Central memory CD8-positive, alpha-beta T cell (primary cell): ENCODE results near the gene CDK5RAP2.
A peak's percentile ranks its signal among the peaks of the same experiment; 100 is the strongest.
"Not testable (repeated sequence)": the region's sequence is repeated elsewhere in the genome, so short reads cannot be mapped to it uniquely, and the experiment has no call there.

ENCODE experiments used
- ATAC-seq: fragments of 150-1000 bp; cut with Tn5 transposase; replicated peaks from 2 replicates; pipeline ENCODE4 v1.10.0; 2022; ENCODE audit warnings: mild to moderate bottlenecking, moderate FRiP score, moderate number of reproducible peaks; ENCODE audit not compliant: poor library complexity, severe bottlenecking; ENCODE audit errors: extremely low read depth
- DNase-seq, 2 donors: peaks; one replicate each; pipeline ENCODE4 v3.0.0; 2021; ENCODE audit warnings: low spot score in 2 of 2
- H3K27ac Mint-ChIP-seq: one replicate; pipeline ENCODE4 v1.8.0; 2022; ENCODE audit warnings: low read depth, mild to moderate bottlenecking, moderate library complexity, mixed read lengths
- H3K27me3 Mint-ChIP-seq: one replicate; pipeline ENCODE4 v1.8.0; 2022; ENCODE audit warnings: mixed read lengths
- H3K36me3 Mint-ChIP-seq: one replicate; pipeline ENCODE4 v1.8.0; 2022; ENCODE audit warnings: mild to moderate bottlenecking, moderate library complexity, mixed read lengths; ENCODE audit not compliant: insufficient read depth
- H3K4me1 Mint-ChIP-seq: one replicate; pipeline ENCODE4 v1.8.0; 2022; ENCODE audit warnings: mixed read lengths
- H3K4me3 Mint-ChIP-seq: one replicate; pipeline ENCODE4 v1.8.0; 2022; ENCODE audit warnings: mild to moderate bottlenecking, moderate library complexity, mixed read lengths
- H3K9me3 Mint-ChIP-seq: one replicate; pipeline ENCODE4 v1.8.0; 2022; ENCODE audit warnings: mixed read lengths

The CDK5RAP2 gene

DNA sequence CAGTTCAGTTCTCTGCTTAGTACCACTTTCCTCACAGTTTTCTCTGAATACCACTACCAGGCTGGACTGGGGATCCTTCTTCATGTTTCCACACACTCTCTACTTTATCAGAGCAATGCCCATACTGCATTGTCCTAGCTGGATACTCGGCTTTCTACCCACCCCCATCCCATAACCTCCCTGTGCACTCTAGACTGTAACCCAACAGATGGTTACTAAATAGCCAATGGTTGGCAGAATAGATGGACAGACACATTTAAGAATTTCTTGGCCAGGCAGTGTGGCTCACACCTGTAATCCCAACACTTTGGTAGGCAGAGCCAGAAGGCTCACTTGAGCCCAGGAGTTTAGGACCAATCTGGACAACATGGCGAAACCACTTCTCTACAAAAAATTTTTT is 22.8 kb downstream of the CDK5RAP2 start:
- Mint-ChIP-seq H3K4me1 (peaks cover 4% of the 10 kb centered on the region), H3K27ac (no peak overlapping the region), H3K36me3 (peaks cover 39% of the 10 kb centered on the region), H3K4me3 (no peak overlapping the region), H3K9me3 (no peaks in the 10 kb centered on the region), H3K27me3 (no peaks in the 10 kb centered on the region)
- no peak for DNase-seq
- ATAC-seq = no peak

DNA sequence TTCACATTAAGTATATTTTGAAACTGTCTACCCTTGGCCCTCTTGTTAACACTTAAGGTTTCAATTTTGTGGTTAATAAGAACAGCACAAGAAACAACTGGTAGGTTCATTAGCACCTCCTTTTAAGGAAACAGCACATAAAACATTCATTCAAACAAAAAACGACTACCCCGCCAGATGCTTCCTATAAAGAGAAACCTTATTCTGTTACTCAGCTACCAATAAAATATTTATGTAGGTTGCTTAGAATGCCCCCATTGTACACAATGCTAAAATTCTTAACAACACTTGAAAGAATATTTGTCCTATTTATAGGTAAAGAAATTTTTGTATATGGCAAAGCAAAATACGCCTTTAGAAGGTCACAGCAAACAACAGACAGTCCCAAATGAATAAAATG is 23.2 kb downstream of the CDK5RAP2 start:
- DNase-seq = no peak
- H3K4me3 Mint-ChIP-seq = no peak overlapping the region
- H3K4me1 Mint-ChIP-seq = no peaks in the 10 kb centered on the region
- no peaks in the 10 kb centered on the region for H3K9me3 Mint-ChIP-seq
- peaks cover 39% of the 10 kb centered on the region for H3K36me3 Mint-ChIP-seq
- no peak overlapping the region for H3K27ac Mint-ChIP-seq
- H3K27me3 Mint-ChIP-seq = no peaks in the 10 kb centered on the region
- no peak for ATAC-seq

DNA sequence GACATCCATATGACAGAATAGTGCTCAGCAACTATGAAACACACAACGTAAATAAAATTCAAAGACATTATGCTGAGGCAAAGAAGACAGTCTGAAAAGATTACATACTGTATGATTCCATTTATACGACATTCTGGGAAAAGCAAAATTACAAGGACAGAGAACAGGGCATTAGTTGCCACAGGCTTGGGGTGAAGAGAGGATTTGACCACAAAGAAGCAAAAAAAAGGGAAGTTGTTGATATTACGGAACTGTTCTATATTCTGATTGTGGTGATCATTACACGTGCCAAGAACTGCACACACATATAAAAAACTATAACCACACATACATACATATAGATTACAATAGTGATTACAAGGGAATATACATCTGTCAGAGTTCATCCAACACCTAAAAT is 24.1 kb downstream of the CDK5RAP2 start:
- peaks cover 41% of the 10 kb centered on the region for H3K36me3 Mint-ChIP-seq

DNA sequence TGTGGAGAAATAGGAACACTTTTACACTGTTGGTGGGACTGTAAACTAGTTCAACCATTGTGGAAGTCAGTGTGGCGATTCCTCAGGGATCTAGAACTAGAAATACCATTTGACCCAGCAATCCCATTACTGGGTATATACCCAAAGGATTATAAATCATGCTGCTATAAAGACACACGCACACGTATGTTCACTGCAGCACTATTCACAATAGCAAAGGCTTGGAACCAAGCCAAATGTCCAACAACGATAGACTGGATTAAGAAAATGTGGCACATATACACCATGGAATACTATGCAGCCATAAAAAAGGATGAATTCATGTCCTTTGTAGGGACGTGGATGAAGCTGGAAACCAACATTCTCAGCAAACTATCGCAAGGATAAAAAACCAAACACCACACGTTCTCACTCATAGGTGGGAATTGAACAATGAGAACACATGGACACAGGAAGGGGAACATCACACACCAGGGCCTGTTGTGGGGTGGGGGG is 27.7 kb downstream of the CDK5RAP2 start:
- not testable (repeated sequence) for H3K27me3 Mint-ChIP-seq, H3K4me3 Mint-ChIP-seq, H3K4me1 Mint-ChIP-seq, H3K27ac Mint-ChIP-seq, DNase-seq, ATAC-seq, H3K9me3 Mint-ChIP-seq
- peaks cover 41% of the 10 kb centered on the region for H3K36me3 Mint-ChIP-seq

More for the DNA sequence above, 24.1 kb downstream of the CDK5RAP2 start:
- no peaks in the 10 kb centered on the region for H3K9me3 Mint-ChIP-seq
- DNase-seq (no peak), ATAC-seq (no peak)
- H3K27me3 Mint-ChIP-seq = no peaks in the 10 kb centered on the region
- H3K4me3 Mint-ChIP-seq = no peak overlapping the region
- H3K4me1 Mint-ChIP-seq = peaks cover 8% of the 10 kb centered on the region
- H3K27ac Mint-ChIP-seq = no peak overlapping the region

DNA sequence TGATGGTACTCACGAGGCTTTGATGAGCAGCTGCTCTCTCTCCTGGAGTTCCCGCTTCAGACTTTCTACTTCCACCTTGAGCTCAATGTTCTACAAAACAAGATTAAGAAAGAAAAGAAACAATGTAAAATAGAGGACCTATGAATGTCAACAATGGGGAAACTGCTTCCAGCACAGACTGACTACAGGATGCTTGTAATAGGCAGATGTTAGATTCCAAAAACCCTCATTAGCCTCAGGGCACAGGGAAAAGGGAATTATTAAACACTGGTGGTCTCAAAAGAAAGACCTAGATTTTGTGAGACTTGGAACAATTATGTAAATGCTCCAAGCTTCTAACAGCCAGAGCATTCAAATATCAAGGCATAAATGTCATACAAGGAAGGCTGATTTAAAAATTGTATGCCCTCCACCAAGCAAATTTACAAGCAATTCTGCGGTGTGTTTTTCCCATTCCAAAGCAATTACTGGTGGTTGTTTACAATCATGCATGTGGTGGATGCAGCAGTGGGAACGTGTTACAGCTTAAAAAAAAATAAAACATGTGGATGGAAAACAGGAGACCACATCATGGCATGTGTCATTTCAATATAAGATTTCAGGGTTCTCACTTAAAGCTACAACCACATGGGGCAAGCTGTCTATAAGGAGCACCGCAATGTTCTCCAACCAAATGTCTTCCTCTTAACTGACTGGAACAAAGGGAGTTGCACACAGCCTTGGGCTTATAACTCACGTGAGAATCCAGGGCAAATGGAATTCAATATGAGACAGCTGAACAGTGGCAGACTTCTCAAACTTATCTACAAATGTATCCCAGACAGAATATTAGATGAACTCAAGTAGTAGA is 34.0 kb downstream of the CDK5RAP2 start:
- no peaks in the 10 kb centered on the region for H3K27me3 Mint-ChIP-seq
- no peak for ATAC-seq
- H3K27ac Mint-ChIP-seq = no peak overlapping the region
- no peaks in the 10 kb centered on the region for H3K9me3 Mint-ChIP-seq
- H3K4me1 Mint-ChIP-seq = peaks cover under 1% of the 10 kb centered on the region
- DNase-seq = no peak
- no peak overlapping the region for H3K4me3 Mint-ChIP-seq
- H3K36me3 Mint-ChIP-seq = peaks cover 59% of the 10 kb centered on the region

DNA sequence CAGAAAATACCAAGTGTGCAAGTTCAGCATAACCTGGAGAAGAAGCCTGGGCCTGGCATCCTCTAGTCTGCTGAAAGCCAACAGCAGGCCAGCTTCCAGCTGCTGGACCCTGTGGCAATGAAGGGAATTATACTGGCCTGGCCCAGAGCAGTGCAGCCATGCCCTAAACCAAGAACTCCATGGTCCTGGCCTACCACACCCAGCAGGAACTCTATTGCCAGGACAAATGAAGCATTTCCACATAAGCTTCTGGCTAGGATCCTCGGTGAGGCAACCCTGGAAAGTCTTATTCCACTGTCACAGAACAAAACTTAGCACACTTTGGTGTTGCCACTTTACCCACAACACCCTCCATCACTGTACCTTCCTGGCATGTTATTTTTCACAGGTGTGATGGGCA is 35.5 kb downstream of the CDK5RAP2 start:
- Mint-ChIP-seq H3K4me1 (no peaks in the 10 kb centered on the region), H3K9me3 (no peaks in the 10 kb centered on the region), H3K27me3 (no peaks in the 10 kb centered on the region), H3K4me3 (no peak overlapping the region), H3K27ac (no peak overlapping the region), H3K36me3 (peaks cover 56% of the 10 kb centered on the region)
- DNase-seq (no peak), ATAC-seq (no peak)

DNA sequence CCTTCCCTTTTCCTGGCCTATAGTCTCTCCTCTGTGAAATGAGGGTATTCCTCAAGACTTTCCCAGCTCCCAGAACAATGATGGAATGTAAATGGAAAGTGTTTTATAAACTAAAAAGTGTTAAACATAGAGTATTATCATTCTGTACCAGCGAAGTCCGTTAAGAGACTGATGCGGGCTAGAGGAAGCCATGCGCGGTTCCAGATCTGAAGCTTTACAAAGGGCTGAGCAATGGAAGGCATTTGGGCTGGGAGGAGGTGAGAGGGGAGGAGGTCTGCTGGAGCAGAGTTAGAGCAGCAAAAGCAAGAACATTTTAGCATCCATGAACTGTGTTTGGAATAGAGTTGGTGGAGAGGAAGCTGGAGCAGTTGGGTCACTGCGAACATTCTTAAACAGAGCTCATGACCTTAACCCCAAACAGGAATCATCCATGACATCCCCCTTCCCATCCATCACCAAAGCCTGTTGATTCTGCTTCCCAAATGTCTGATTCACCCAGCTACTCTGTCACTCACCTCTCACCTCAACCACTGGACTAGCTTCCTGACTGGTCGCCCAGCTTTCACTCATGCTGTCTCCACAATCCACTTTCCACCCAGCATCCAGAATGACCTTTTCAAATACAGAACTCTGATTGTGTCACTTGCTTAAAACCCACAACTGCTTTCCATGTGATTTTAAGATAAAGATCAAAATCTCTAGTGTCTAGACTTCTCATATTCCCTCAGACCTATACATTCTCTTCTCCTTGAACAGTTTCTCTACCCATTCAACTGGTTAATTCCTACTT is 37.1 kb downstream of the CDK5RAP2 start:
- H3K27me3 Mint-ChIP-seq = no peaks in the 10 kb centered on the region
- H3K4me3 Mint-ChIP-seq = no peak overlapping the region
- peak overlapping the region; percentile 44 for H3K27ac Mint-ChIP-seq
- H3K9me3 Mint-ChIP-seq = no peaks in the 10 kb centered on the region
- no peaks in the 10 kb centered on the region for H3K4me1 Mint-ChIP-seq
- no peak for ATAC-seq
- H3K36me3 Mint-ChIP-seq = peaks cover 64% of the 10 kb centered on the region
- no peak for DNase-seq

DNA sequence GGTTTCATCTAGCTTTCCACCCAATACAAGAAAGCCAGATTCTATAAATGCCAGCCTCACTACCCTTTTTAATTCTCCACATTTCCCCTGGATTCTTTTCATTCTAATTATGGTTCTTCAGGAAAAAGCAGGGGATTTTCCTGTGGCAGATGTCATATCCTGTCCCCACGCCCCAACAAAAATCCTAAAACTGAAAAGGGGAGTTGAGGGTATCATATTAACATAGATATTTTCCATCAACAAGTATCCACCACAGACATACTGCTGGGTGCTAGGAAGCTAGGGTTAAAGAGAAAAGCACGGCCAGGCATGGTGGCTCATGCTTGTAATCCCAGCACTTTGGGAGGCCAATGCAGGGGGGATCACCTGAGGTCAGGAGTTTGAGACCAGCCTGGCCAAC is 38.0 kb downstream of the CDK5RAP2 start:
- H3K4me1 Mint-ChIP-seq = peaks cover 5% of the 10 kb centered on the region
- peaks cover 59% of the 10 kb centered on the region for H3K36me3 Mint-ChIP-seq
- H3K27me3 Mint-ChIP-seq = no peaks in the 10 kb centered on the region
- no peak overlapping the region for H3K4me3 Mint-ChIP-seq
- H3K9me3 Mint-ChIP-seq = no peaks in the 10 kb centered on the region
- no peak for ATAC-seq
- peak overlapping the region; percentile 44 for H3K27ac Mint-ChIP-seq
- no peak for DNase-seq

DNA sequence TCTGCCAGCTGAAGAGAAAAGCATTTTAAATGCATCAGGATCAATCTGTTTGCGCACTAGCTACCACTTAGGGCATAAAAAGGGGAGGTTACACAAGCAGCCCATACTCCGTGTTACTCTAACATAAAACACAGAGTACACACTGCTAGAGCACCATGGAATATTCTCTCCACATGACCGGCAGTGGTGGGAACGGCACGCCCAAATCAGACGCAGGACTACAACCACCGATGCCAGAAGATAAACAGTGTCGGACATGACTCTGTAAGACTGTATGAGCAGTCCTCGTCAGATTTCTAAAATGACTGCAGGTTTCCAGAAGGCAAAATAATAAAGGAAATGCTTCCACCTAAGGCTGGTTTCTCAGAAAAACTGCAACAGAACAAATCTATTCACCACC is 40.0 kb downstream of the CDK5RAP2 start:
- no peak for ATAC-seq
- H3K4me1 Mint-ChIP-seq = peaks cover 5% of the 10 kb centered on the region
- no peak overlapping the region for H3K4me3 Mint-ChIP-seq
- no peaks in the 10 kb centered on the region for H3K9me3 Mint-ChIP-seq
- no peak overlapping the region for H3K27ac Mint-ChIP-seq
- H3K36me3 Mint-ChIP-seq = peaks cover 60% of the 10 kb centered on the region
- DNase-seq = no peak
- H3K27me3 Mint-ChIP-seq = no peaks in the 10 kb centered on the region

DNA sequence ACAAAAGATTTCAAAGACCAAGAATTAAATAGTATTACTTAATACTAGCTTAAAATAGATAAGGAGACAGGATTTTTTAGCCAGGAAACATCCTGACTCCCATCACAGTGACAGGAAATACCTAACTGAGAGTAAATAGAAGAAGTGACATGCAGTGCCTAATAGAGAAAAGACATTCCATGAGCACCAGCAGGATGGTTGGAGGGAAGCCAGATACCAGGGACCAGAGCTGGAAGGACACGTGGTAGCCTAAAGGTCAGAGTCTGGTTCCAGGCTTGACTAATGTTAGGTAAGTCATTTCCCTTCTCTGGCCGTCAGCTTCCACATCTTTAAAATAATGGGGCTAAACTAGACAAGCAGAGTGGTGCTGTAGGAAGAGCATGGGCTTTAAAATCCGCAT is 41.6 kb downstream of the CDK5RAP2 start:
- peaks cover 54% of the 10 kb centered on the region for H3K36me3 Mint-ChIP-seq
- ATAC-seq = no peak
- peaks cover 5% of the 10 kb centered on the region for H3K4me1 Mint-ChIP-seq
- no peaks in the 10 kb centered on the region for H3K9me3 Mint-ChIP-seq
- H3K4me3 Mint-ChIP-seq = no peak overlapping the region
- no peak overlapping the region for H3K27ac Mint-ChIP-seq
- no peak for DNase-seq
- no peaks in the 10 kb centered on the region for H3K27me3 Mint-ChIP-seq

DNA sequence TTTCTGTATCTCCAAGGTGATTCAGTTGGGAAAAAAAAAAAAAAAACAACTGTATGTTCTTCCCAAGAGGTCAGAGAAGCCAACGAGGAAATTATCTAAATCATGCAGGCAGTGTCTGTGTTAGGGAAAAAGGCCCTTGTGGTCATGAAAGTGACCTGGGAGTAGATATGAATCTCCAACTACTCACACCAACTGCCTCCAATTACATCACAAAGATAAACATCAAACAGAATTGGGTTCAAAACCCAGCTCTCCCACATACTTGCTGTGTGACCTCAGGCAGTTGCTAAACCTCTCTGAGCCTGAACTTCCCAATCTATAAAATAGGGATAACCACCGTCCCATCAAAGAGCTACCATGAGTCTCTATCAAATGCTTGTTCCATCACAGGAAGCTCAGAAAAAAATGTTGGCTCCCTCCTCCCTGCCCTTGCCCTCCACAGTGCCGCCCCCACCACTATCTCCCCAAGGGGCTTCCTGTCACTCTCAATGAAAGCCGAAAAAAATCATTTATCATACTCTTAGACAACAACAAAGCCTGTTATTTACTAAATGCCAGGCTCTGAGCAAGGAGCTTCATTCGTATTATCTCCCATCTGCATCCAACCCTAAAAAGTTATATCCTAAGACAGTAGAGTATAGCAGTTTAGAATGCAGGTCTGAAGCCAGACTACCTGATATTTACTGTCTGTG is 42.9 kb downstream of the CDK5RAP2 start:
- Mint-ChIP-seq H3K4me3 (no peak overlapping the region), H3K27ac (peak overlapping the region; percentile 19), H3K36me3 (peaks cover 60% of the 10 kb centered on the region), H3K4me1 (peaks cover 5% of the 10 kb centered on the region), H3K27me3 (no peaks in the 10 kb centered on the region), H3K9me3 (no peaks in the 10 kb centered on the region)
- DNase-seq (no peak), ATAC-seq (no peak)

DNA sequence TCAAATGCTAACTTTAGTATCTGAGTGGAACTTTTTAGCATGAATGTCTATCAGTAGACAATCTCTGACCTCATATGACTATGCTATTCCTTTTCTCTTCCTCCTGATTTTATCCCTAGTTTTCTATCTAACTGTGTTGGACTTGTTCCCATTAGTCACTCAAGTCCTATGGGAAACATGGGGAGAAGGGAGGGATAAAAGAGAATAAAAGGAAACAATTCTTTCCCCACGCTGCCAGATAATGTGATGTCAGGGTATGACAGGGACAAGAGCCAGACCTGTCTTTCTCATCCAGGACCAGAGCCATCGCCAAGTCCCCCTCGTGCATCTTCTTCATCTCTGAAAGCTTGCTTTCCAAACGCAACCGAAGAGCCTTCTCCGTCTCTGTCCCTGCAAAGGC is 43.9 kb downstream of the CDK5RAP2 start:
- Mint-ChIP-seq H3K27me3 (no peaks in the 10 kb centered on the region), H3K9me3 (peaks cover 3% of the 10 kb centered on the region), H3K36me3 (peaks cover 59% of the 10 kb centered on the region), H3K4me1 (peaks cover 5% of the 10 kb centered on the region), H3K27ac (peak overlapping the region; percentile 19), H3K4me3 (no peak overlapping the region)
- DNase-seq (no peak), ATAC-seq (no peak)
